ENCODE measurements around the gene CFAP221.
A peak's percentile ranks its signal among the peaks of the same experiment; 100 is the strongest.

CFAP221 gene

DNA sequence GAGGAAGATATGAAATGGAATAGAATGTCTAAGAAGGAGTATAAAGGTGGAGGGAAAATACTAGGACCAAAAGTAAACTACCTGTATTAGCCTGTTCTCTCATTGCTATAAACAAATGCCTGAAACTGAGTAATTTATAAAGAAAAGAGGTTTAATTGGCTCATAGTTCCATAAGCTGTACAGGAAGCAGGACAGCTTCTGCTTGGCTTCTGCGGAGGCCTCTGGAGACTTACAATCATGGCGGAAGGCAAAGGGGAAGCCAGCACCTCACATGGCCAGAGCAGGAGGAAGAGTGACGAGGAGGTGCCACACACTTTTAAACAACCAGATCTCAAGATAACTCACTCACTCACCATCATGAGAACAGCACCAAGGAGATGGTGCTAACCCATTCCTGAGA is 101.9 kb downstream of the CFAP221 start:
- no peak for DNase-seq (ENCODE audit: low read depth)

DNA sequence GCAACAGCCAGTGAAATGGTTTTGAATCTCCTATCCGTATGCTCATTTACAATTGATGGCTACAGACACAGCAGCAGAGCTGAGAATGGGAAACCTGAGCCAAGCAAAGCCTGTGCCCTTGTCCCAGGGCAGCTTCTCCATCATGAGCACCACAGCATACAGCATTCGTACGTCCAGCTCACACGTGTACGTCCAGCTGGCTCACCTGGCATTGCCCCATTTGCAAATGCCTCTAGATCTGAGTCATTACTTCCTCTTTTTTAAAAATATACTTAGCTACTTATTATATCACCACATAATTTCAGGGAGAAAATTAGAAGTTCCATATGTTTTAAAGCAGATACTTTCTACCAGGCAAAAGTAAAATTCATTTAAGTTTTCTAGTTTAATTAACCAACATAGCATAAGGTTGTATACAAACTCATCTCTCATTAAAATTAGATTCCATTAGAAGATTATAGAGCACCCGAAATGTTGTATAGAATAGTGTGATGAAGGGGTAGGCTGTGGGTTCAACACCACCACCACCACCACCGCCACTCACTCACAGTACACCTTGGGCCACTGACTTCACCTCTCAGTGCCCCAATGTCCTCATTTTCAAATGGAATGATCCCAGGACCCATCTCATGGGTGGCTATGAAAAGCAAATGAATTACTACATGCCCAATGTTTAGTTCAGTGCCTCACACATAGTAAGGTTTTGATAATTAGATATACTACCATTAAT is 103.4 kb downstream of the CFAP221 start:
- peak; percentile 24 for DNase-seq (ENCODE audit: low read depth)
- TF ChIP-seq CTCF (IDR thresholded peaks at IDR 0.05; ENCODE audit: low read depth, low read length, missing control alignments) = no peak
- H3K4me3 ChIP-seq (ENCODE audit: low read depth, low read length) = no peak overlapping the region

More for the DNA sequence above, 101.9 kb downstream of the CFAP221 start:
- TF ChIP-seq CTCF (IDR thresholded peaks at IDR 0.05; ENCODE audit: low read depth, low read length, missing control alignments) = no peak
- no peak overlapping the region for H3K4me3 ChIP-seq (ENCODE audit: low read depth, low read length)

DNA sequence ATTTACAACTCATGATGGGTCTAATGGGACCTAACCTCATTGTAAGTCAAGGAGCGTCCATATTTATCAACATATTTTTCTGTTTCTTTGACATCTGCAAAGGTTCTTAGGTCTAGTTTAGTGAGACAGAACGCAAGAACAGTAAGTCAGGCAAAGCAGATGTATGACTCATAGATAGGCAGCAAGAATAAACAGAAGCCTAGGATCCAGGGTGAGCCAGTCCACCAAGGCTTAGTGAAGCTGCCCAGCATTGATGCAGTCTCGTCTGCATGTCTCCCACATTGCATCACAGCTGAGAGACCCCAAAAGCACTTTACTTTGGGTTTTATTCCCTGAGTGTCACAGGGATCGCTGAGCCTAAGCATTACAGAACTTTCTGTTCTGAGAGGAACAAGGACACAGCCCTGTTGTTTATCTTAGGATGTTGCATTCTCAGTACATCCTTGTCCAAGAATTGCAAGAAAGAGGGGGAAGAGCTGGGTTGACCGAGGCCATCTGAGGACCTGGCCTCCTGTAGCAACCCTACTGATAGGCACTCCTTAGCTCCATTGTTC is 105.2 kb downstream of the CFAP221 start:
- no peak for TF ChIP-seq CTCF (IDR thresholded peaks at IDR 0.05; ENCODE audit: low read depth, low read length, missing control alignments)
- no peak for DNase-seq (ENCODE audit: low read depth)
- no peak overlapping the region for H3K4me3 ChIP-seq (ENCODE audit: low read depth, low read length)

- no peak for TF ChIP-seq CTCF (IDR thresholded peaks at IDR 0.05; ENCODE audit: low read depth, low read length, missing control alignments)
- DNase-seq (ENCODE audit: low read depth) = no peak
- H3K4me3 ChIP-seq (ENCODE audit: low read depth, low read length) = no peak overlapping the region
These were observed 106.0 kb downstream of the CFAP221 start for GRCh38 chr2:119650206-119650605.

GRCh38 chr2:119650846-119651370 is 106.7 kb downstream of the CFAP221 start:
- no peak for DNase-seq (ENCODE audit: low read depth)
- no peak overlapping the region for H3K4me3 ChIP-seq (ENCODE audit: low read depth, low read length)
- no peak for TF ChIP-seq CTCF (IDR thresholded peaks at IDR 0.05; ENCODE audit: low read depth, low read length, missing control alignments)

GRCh38 chr2:119657466-119658145 is 113.4 kb downstream of the CFAP221 start:
- H3K4me3 ChIP-seq (ENCODE audit: low read depth, low read length) = no peak overlapping the region
- TF ChIP-seq CTCF (IDR thresholded peaks at IDR 0.05; ENCODE audit: low read depth, low read length, missing control alignments) = no peak
- DNase-seq (ENCODE audit: low read depth) = no peak
